HG03575 (cell line): ENCODE data around the gene SVOPL.

Source experiments
- ATAC-seq: cut with Tn5 transposase; IDR thresholded peaks from one replicate; pipeline ENCODE4 v1.9.1; 2021; ENCODE audit not compliant: unreplicated experiment, insufficient number of reproducible peaks, low FRiP score; ENCODE audit errors: extremely low read depth

Gene SVOPL

GRCh38 chr7:138546064-138546619 lies 155.0 kb downstream of the SVOPL start:
- no peak for ATAC-seq

- no peak for ATAC-seq
Measured at GRCh38 chr7:138545123-138545522, 156.0 kb downstream of the SVOPL start.
